ENCODE measurements around the gene PLEKHH3.

The PLEKHH3 gene

GRCh38 chr17:42657824-42658588, 18.8 kb downstream of the PLEKHH3 start:
- DNase-seq (no peak), ATAC-seq (ENCODE audit: insufficient read depth, low read depth) (no peak)
- no peaks in the 10 kb centered on the region for H3K9me3 ChIP-seq (ENCODE audit: insufficient read depth, low read length, severe bottlenecking)
- no peaks in the 10 kb centered on the region for H3K27me3 ChIP-seq (ENCODE audit: insufficient read depth, low read length, poor library complexity)
- H3K4me3 ChIP-seq (ENCODE audit: low read depth in 1 of 2, low read length in 2 of 2): no peak overlapping the region
- peak overlapping the region; percentile 74; the same call in 1 of the 2 replicates for H2AFZ ChIP-seq (ENCODE audit: low read depth, low read length)
- H3K79me2 ChIP-seq (ENCODE audit: insufficient read depth, low read length): peaks cover 4% of the 10 kb centered on the region
- H3K9ac ChIP-seq (ENCODE audit: low read depth, low read length): no peak overlapping the region
- H3K36me3 ChIP-seq (ENCODE audit: insufficient read depth, low read length): peaks cover 10% of the 10 kb centered on the region; the same call in 1 of the 2 replicates
- no peaks in the 10 kb centered on the region for H4K20me1 ChIP-seq (ENCODE audit: insufficient read depth, low read length)
- TF ChIP-seq EZH2 (IDR thresholded peaks at IDR 0.05; ENCODE audit: borderline replicate concordance, low read depth, low read length, severe bottlenecking): no peak
- TF ChIP-seq CTCF (IDR thresholded peaks at IDR 0.05; ENCODE audit: borderline replicate concordance, extremely low read depth, low read length, poor library complexity, severe bottlenecking): no peak
- H3K27ac ChIP-seq (ENCODE audit: low read length): no peak overlapping the region
- peaks cover 21% of the 10 kb centered on the region for H3K4me1 ChIP-seq (ENCODE audit: insufficient read depth, low read length)
- peak overlapping the region; percentile 79; the same call in 1 of the 2 replicates for H3K4me2 ChIP-seq (ENCODE audit: insufficient read depth, low read length)

- DNase-seq: no peak
- H3K4me3 ChIP-seq (ENCODE audit: low read depth in 1 of 2, low read length in 2 of 2): no peak overlapping the region
- H3K9ac ChIP-seq (ENCODE audit: low read depth, low read length): no peak overlapping the region
- no peak for ATAC-seq (ENCODE audit: insufficient read depth, low read depth)
- H3K27me3 ChIP-seq (ENCODE audit: insufficient read depth, low read length, poor library complexity): no peaks in the 10 kb centered on the region
- H3K9me3 ChIP-seq (ENCODE audit: insufficient read depth, low read length, severe bottlenecking): no peaks in the 10 kb centered on the region
- no peaks in the 10 kb centered on the region for H3K36me3 ChIP-seq (ENCODE audit: insufficient read depth, low read length)
- no peak overlapping the region for H2AFZ ChIP-seq (ENCODE audit: low read depth, low read length)
- H3K4me1 ChIP-seq (ENCODE audit: insufficient read depth, low read length): peaks cover 17% of the 10 kb centered on the region
- no peaks in the 10 kb centered on the region for H4K20me1 ChIP-seq (ENCODE audit: insufficient read depth, low read length)
- H3K79me2 ChIP-seq (ENCODE audit: insufficient read depth, low read length): peaks cover 4% of the 10 kb centered on the region
- no peak for TF ChIP-seq EZH2 (IDR thresholded peaks at IDR 0.05; ENCODE audit: borderline replicate concordance, low read depth, low read length, severe bottlenecking)
- no peak for TF ChIP-seq CTCF (IDR thresholded peaks at IDR 0.05; ENCODE audit: borderline replicate concordance, extremely low read depth, low read length, poor library complexity, severe bottlenecking)
- no peak overlapping the region for H3K4me2 ChIP-seq (ENCODE audit: insufficient read depth, low read length)
- no peak overlapping the region for H3K27ac ChIP-seq (ENCODE audit: low read length)
Observed at GRCh38 chr17:42655528-42655927, 21.3 kb downstream of the PLEKHH3 start.

- peaks cover 2% of the 10 kb centered on the region; the same call in 1 of the 2 replicates for H3K4me1 ChIP-seq (ENCODE audit: insufficient read depth, low read length)
- no peaks in the 10 kb centered on the region for H3K36me3 ChIP-seq (ENCODE audit: insufficient read depth, low read length)
- no peaks in the 10 kb centered on the region for H4K20me1 ChIP-seq (ENCODE audit: insufficient read depth, low read length)
- H3K27ac ChIP-seq (ENCODE audit: low read length): no peak overlapping the region
- H3K9ac ChIP-seq (ENCODE audit: low read depth, low read length): no peak overlapping the region
- ATAC-seq (ENCODE audit: insufficient read depth, low read depth) (no peak), DNase-seq (no peak)
- H3K9me3 ChIP-seq (ENCODE audit: insufficient read depth, low read length, severe bottlenecking): no peaks in the 10 kb centered on the region
- no peaks in the 10 kb centered on the region for H3K79me2 ChIP-seq (ENCODE audit: insufficient read depth, low read length)
- H2AFZ ChIP-seq (ENCODE audit: low read depth, low read length): no peak overlapping the region
- no peak overlapping the region for H3K4me2 ChIP-seq (ENCODE audit: insufficient read depth, low read length)
- TF ChIP-seq CTCF (IDR thresholded peaks at IDR 0.05; ENCODE audit: borderline replicate concordance, extremely low read depth, low read length, poor library complexity, severe bottlenecking) (no peak), EZH2 (IDR thresholded peaks at IDR 0.05; ENCODE audit: borderline replicate concordance, low read depth, low read length, severe bottlenecking) (no peak)
- H3K4me3 ChIP-seq (ENCODE audit: low read depth in 1 of 2, low read length in 2 of 2): no peak overlapping the region
- H3K27me3 ChIP-seq (ENCODE audit: insufficient read depth, low read length, poor library complexity): no peaks in the 10 kb centered on the region
Observed at GRCh38 chr17:42653179-42654124, 23.3 kb downstream of the PLEKHH3 start.

All from DND-41 (cell line).